Measurements from ENCODE around the gene CRYBG1. TPM values are rescaled to one million over a fixed set of nuclear protein-coding genes. Genes with fewer than 3 reads are reported as not detected.

Gene CRYBG1
- total and polyA plus RNA-seq, 2 of the 13 experiments (the other 11 are each of a cell fraction or from before 2014, with no cell fraction given) = 10.1 to 21.9 TPM

GRCh38 chr6:106534564-106534982, 174.1 kb downstream of the CRYBG1 start:
- Histone ChIP-seq H3K4me2 (ENCODE audit: low read depth, low read length) (no peak overlapping the region), H3K4me3 (replicated peaks in 1 of 3; ENCODE audit: insufficient read depth in 1 of 3, low read depth in 2 of 3, low read length in 3 of 3) (no peak overlapping the region), H4K20me1 (ENCODE audit: insufficient read depth, low read length) (no peaks in the 10 kb centered on the region), H3K36me3 (replicated peaks in 1 of 2; ENCODE audit: control insufficient read depth in 1 of 2, insufficient read depth in 2 of 2, low read length in 2 of 2) (peaks cover 6 to 30% of the 10 kb centered on the region in 2 experiments), H3K79me2 (ENCODE audit: insufficient read depth, low read length) (no peaks in the 10 kb centered on the region), H3K27me3 (ENCODE audit: control insufficient read depth in 1 of 2, insufficient read depth in 2 of 2, low read length in 2 of 2) (no peaks in the 10 kb centered on the region), H3K9me3 (ENCODE audit: low read length) (no peaks in the 10 kb centered on the region), H3K27ac (ENCODE audit: extremely low read length, insufficient read depth, low read length) (no peak overlapping the region), H3K9ac (ENCODE audit: insufficient read depth, low read depth, low read length) (no peak overlapping the region), H3K4me1 (ENCODE audit: insufficient read depth, low read length) (peaks cover 6% of the 10 kb centered on the region), H2AFZ (ENCODE audit: low read length) (no peak overlapping the region)
- in situ Hi-C loops (cut with HindIII; ENCODE audit: extremely low pct_ligation_motif_present, low pct_unique_long_range_greater_than_20kb) (no loop called here), intact Hi-C loops (cut with micrococcal nuclease; ENCODE audit: unreplicated experiment) (no loop called here)
- no peak for FAIRE-seq
- TF ChIP-seq CEBPZ (IDR thresholded peaks at IDR 0.05; ENCODE audit: low read length) (no peak), ZNF496 (CRISPR knock-in tag; IDR thresholded peaks at IDR 0.05; ENCODE audit: insufficient replicate concordance) (no peak), ZNF580 (CRISPR knock-in tag; IDR thresholded peaks at IDR 0.05; ENCODE audit: borderline replicate concordance, low read depth) (no peak), NR2F2 (IDR thresholded peaks at IDR 0.05; ENCODE audit: borderline replicate concordance, low read depth) (no peak), TBX3 (IDR thresholded peaks at IDR 0.05; ENCODE audit: borderline replicate concordance) (no peak), SALL1 (CRISPR knock-in tag; IDR thresholded peaks at IDR 0.05) (no peak), SIX1 (CRISPR knock-in tag; IDR thresholded peaks at IDR 0.05; ENCODE audit: borderline replicate concordance) (no peak), ZNF670 (CRISPR knock-in tag; IDR thresholded peaks at IDR 0.05; ENCODE audit: borderline replicate concordance) (no peak), JUND (CRISPR knock-in tag; IDR thresholded peaks at IDR 0.05) (no peak), ZFYVE20 (CRISPR knock-in tag; IDR thresholded peaks at IDR 0.05; ENCODE audit: borderline replicate concordance, low read depth) (no peak), ERF (CRISPR knock-in tag; IDR thresholded peaks at IDR 0.05) (no peak), ZNF510 (CRISPR knock-in tag; IDR thresholded peaks at IDR 0.05; ENCODE audit: low read depth) (no peak), ZNF225 (CRISPR knock-in tag; IDR thresholded peaks at IDR 0.05) (no peak), FOXK1 (CRISPR knock-in tag; IDR thresholded peaks at IDR 0.05; ENCODE audit: borderline replicate concordance, low read depth) (no peak), REXO4 (CRISPR knock-in tag; IDR thresholded peaks at IDR 0.05; ENCODE audit: borderline replicate concordance) (no peak)
- BruUV-seq (replicated peaks) = no TSS peak
- no peak for DNase-seq (ENCODE audit: low spot score)
- POLR2A ChIA-PET = no interaction called here
- 48% methylated on average over 2 of the region's 2 CpGs for WGBS (ENCODE audit: low lambda C conversion rate)
- CTCF ChIA-PET (ENCODE audit: low intra/inter-chr PET ratio, low total read pairs) = no interaction called here
- no peak for ATAC-seq
